ENCODE results near the gene DOP1A.

- no peak for TF ChIP-seq TCF12 (IDR thresholded peaks at IDR 0.05; ENCODE audit: low read depth)
- TF ChIP-seq TAF1 (IDR thresholded peaks at IDR 0.05; ENCODE audit: low read depth): no peak
- no peak for TF ChIP-seq NFIC (IDR thresholded peaks at IDR 0.05)
- no peak for TF ChIP-seq REST (IDR thresholded peaks at IDR 0.05; ENCODE audit: low read depth)
- TF ChIP-seq EP300 (IDR thresholded peaks at IDR 0.05; ENCODE audit: borderline replicate concordance): no peak
- TF ChIP-seq EGR1 (IDR thresholded peaks at IDR 0.05): no peak
Observed at GRCh38 chr6:83169106-83169505, 101.6 kb downstream of the DOP1A start.
